GM18873 (cell line): ENCODE measurements around the gene SEMA5B.

Source experiments
- ATAC-seq: cut with Tn5 transposase; IDR thresholded peaks from one replicate; pipeline ENCODE4 v1.9.1; 2021; ENCODE audit warnings: mild to moderate bottlenecking, moderate library complexity, moderate number of reproducible peaks; ENCODE audit not compliant: unreplicated experiment, low FRiP score

The SEMA5B gene

GRCh38 chr3:123028233-123028828 lies 768 bp upstream of the SEMA5B start:
- ATAC-seq, result no peak

GRCh38 chr3:123026565-123027291 lies 835 bp downstream of the SEMA5B start:
- ATAC-seq, result no peak

- ATAC-seq, result no peak
These were observed 1.7 kb downstream of the SEMA5B start for GRCh38 chr3:123025642-123026521.

GRCh38 chr3:123024056-123024455 lies 3.5 kb downstream of the SEMA5B start:
- ATAC-seq, result no peak

- ATAC-seq, result no peak
These were observed 5.5 kb downstream of the SEMA5B start for GRCh38 chr3:123021996-123022510.

- ATAC-seq, result no peak
These were observed 6.2 kb downstream of the SEMA5B start for GRCh38 chr3:123021388-123021787.

- no peak for ATAC-seq
These were observed 6.9 kb downstream of the SEMA5B start for GRCh38 chr3:123020709-123021108.

- no peak for ATAC-seq
These were observed 8.0 kb downstream of the SEMA5B start for GRCh38 chr3:123019591-123019990.

- no peak for ATAC-seq
These were observed 8.4 kb downstream of the SEMA5B start for GRCh38 chr3:123019161-123019560.

GRCh38 chr3:123018683-123019082 lies 8.9 kb downstream of the SEMA5B start:
- ATAC-seq, result no peak

- no peak for ATAC-seq
These were observed 12.0 kb downstream of the SEMA5B start for GRCh38 chr3:123015596-123015995.

GRCh38 chr3:123013876-123014275 lies 13.7 kb downstream of the SEMA5B start:
- no peak for ATAC-seq

GRCh38 chr3:123012652-123013051 lies 14.9 kb downstream of the SEMA5B start:
- no peak for ATAC-seq

- no peak for ATAC-seq
These were observed 16.1 kb downstream of the SEMA5B start for GRCh38 chr3:123011447-123011846.

- no peak for ATAC-seq
These were observed 18.7 kb downstream of the SEMA5B start for GRCh38 chr3:123008840-123009239.

GRCh38 chr3:123006609-123007008 lies 21.0 kb downstream of the SEMA5B start:
- ATAC-seq, result no peak

- ATAC-seq, result no peak
These were observed 22.3 kb downstream of the SEMA5B start for GRCh38 chr3:123005291-123005690.

GRCh38 chr3:123004201-123004918 lies 23.2 kb downstream of the SEMA5B start:
- no peak for ATAC-seq

- ATAC-seq, result no peak
These were observed 24.6 kb downstream of the SEMA5B start for GRCh38 chr3:123002749-123003497.
